Measurements from ENCODE around the gene OFD1.

The OFD1 gene

DNA sequence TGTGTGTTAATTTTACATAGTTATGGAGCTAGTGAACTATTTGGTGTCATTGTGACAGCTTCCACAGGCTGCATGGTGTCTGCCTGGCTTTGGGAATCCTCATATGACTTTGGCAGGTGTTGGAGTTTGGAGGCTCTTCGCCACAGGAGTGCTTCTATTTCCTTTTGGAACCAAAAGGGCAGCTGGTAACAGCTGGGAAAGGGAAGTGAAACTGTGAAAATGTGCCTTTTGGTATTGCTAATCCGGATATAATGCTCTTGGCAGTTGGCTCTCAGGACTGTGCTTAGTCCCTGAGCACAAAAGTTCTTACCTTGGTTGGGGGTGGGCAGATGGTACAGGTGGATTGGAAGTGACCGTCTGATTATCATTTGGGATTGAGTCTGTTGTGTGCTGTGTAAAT is 18.1 kb downstream of the OFD1 start:
- DNase-seq (ENCODE audit: low spot score), result no peak

DNA sequence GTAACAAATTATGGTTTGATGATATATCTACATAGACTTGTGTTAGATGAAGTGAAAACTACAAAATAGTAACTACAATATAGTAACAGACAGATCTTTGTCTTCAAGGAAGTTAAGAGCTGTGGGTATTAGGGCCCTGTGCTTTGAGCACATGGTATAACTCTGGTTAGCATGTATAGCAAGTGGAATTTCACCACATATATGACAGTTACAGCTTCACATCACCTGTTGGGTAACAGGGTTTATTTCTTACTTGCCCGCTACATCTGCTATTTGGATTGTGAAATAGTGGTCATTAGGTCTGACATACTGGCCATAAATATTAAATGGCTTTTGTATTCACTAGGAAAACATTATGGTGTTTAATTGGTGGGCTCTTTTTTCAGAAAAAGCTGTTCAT is 20.2 kb downstream of the OFD1 start:
- DNase-seq (ENCODE audit: low spot score), result no peak

- DNase-seq (ENCODE audit: low spot score), result no peak
Measured at GRCh38 chrX:13755254-13755653, 20.7 kb downstream of the OFD1 start.

DNA sequence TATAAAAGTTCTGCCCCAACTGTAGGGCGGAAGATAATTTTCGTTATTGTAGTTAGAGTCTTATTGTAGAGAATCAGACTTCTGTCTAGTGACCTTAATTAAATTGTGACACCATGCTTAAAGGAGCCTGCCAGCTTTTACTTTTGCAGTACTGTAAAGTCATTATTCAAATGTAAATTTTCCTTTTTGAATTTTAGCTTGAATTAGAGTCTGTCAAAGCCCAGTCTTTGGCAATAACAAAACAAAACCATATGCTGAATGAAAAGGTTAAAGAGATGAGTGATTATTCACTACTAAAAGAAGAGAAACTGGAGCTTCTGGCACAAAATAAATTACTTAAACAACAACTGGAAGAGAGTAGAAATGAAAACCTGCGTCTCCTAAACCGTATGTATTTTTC is 21.8 kb downstream of the OFD1 start:
- DNase-seq (ENCODE audit: low spot score), result no peak

DNA sequence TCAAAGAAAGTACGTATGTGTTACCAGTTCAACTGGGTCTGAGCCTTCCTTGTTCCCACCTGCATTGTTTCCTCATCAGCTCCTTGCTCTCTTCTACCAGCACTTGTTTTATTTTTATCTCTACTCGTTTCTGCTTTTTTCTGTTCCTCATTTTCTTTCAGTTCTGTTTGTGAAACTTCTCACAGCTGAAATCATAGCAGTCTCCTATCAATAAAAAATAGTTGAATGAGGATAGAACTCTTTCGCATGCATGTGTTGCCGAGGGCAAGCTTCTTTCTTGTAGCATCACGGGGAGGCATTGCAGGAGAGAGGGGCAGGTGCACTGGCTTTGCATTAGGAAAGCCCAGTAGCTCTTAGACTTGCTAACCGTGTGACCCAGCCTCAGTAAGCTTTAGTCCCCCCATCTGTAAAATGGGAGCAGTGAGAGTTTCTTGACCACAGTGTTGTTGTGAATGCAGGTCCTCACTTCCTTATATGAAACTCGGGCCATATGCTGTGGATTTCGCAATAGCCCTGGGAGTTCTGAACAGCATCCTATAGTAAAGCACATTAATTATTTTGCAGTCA is 24.7 kb downstream of the OFD1 start:
- DNase-seq (ENCODE audit: low spot score), result no peak

- DNase-seq (ENCODE audit: low spot score), result no peak
Measured at GRCh38 chrX:13760426-13760825, 25.9 kb downstream of the OFD1 start.

- DNase-seq (ENCODE audit: low spot score), result no peak
Measured at GRCh38 chrX:13761606-13762414, 27.3 kb downstream of the OFD1 start.

DNA sequence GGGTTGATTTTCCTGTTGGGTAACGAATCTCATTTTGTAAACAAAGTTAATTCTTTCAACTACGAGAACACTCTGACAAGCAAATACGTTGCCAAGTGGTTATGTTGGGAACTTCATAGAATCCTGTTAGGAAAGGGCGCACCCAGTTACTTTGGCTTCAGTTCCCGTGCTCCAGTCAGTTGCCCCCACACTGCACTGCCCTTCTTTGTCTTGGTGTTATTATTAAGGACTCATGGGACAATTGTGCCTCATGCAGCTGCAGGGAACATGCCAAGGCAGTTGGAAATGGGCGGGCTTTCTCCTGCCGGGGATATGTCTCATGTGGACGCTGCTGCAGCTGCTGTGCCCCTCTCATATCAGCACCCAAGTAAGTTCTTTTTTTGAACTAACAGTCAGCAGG is 28.9 kb downstream of the OFD1 start:
- no peak for DNase-seq (ENCODE audit: low spot score)

GRCh38 chrX:13764281-13764680 is 29.7 kb downstream of the OFD1 start:
- DNase-seq (ENCODE audit: low spot score), result no peak

DNA sequence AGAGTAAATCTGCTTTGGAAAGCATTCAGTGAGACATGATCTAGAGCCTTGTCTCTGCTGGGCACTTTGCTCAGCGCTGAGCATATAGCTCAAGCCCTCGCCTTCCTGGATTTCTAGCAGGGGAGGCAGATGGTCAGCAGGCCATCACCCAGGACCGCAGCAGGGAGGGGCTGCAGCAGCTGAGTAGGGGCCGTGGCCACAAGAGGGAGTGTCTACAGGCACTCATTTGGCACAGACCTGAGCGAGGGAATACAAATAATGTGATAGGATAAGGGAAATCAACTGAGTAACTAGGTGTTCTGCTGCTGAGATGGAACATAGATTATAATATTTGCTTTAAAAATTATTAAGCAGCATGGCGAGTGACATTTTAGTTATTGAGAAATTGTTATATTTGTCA is 30.2 kb downstream of the OFD1 start:
- peak; percentile 24 for DNase-seq (ENCODE audit: low spot score)

- DNase-seq (ENCODE audit: low spot score), result no peak
Measured at GRCh38 chrX:13768939-13769338, 34.4 kb downstream of the OFD1 start.

DNA sequence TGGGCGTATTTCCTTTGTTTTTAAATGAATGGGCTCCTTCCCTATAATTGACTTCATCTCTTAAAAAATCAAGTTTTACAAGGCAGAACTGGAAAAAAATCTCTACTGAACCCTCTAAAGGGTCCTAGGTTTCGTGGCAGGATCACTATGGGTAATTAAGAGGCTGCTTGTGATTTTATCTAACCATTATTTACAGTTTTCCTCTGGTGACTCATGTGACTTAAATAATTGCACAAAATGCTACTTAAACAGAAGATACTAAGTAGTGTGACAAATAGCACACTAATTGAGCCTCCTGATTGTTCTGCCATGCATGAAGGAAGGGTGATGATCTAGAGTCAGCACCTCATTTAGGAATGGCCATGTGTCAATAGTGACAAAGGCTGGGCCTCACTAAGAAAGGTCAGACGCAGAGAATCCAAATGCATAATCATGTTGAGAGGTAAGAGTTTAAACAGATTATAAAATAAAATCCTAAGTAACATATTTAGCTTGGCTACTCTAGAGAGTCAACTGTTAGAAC is 35.5 kb downstream of the OFD1 start:
- DNase-seq (ENCODE audit: low spot score), result no peak

DNA sequence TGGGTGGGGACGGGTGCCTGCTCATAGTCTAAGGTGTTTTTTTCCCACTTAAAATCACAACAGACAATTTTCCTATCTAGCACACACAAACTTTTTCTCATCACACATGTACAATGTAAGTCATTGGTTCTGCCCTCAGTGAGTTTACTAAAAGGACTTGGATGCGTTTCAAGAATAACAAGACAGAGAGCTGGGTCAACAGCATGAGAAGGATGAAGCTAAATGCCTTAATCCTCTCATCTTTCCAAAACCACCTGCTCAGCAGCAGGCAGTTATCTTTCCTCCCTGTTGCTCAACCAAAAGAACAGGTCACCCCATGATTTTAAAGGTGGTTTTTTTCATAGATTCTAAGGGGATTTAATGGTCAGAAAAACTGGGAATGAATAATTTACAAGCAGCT is 40.1 kb downstream of the OFD1 start:
- DNase-seq (ENCODE audit: low spot score), result no peak

DNA sequence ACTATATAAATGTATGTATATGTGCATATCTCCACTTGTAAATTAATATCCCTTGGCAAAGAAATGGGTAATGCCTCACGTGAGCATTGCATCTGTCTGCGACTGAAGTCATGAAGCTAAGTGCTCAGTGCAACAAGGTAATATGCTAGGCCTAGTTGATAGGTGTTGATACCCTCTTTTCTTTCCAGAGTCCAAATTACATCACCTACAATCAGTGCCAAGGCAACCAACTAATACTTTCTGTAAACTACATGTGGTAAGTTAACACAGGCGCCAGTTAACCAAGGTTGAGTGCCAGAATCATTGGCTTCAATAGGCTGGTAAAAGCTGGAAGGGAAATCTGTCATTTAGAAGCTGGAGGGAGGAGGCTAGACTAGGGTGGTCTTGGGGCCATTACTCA is 41.3 kb downstream of the OFD1 start:
- no peak for DNase-seq (ENCODE audit: low spot score)

DNA sequence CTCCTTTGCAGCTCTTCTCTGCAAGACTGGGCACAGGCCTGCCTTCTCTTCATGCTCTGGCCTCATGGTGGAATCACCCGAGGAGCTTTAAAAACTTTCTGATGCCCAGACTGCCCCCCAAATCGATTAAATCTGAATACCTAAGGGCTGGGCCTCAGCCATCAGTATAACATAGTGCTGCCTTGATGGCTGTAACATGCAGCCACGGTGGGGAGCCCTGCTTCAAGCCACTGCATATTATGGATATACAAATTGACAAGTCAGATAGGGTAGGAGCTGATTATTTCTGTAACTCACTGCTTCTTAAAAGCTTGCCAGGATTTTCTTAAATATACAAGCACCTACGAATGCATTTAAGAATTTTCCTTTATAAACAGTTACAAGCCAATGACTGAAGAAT is 41.8 kb downstream of the OFD1 start:
- no peak for DNase-seq (ENCODE audit: low spot score)

GRCh38 chrX:13778916-13779315 is 44.4 kb downstream of the OFD1 start:
- DNase-seq (ENCODE audit: low spot score), result no peak

GRCh38 chrX:13780868-13781427 is 46.4 kb downstream of the OFD1 start:
- DNase-seq (ENCODE audit: low spot score), result no peak

- no peak for DNase-seq (ENCODE audit: low spot score)
Measured at GRCh38 chrX:13786048-13786447, 51.5 kb downstream of the OFD1 start.

DNA sequence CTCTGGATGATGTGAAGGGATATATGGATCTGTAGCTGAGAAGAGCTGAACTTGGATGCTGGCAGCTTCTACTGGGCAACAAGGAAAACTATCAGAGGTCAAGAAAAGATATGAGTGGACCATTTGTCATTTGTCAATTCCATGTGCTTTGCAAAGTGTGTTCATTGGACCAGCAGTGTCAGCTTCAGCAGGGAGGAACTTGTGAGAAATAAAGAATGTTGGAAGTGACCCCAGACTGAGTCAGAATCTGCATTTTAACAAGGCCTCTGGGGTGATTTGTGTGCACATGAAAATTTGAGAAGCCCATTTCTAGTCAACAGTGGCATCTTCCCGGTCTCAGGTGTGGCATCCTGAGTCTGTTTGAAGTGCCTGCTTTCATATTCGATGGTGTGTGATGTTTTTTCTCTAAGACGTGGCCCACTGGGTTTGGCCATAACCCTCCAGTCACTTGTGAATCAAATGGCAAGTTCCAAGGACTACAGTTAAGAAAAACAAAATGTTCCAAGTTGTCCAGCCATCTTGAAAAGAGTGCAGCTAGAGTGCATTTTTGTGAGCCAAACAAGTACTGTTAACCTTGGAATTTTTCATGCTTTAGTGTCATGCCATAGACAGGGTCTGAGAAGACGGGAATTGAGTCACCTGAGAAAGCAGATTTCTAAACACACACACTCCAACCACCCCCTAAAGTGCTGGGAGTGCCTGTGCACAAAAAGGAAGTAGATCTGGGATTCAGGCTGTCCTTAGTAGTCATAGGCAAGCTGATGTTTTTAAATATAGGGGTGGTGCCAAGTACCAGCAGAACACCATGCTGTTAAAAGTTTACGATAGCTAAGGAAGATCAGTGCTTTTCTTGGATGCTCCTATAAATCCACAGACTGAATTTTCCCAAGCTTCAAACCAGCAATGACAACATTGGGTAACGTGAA is 55.9 kb downstream of the OFD1 start:
- no peak for DNase-seq (ENCODE audit: low spot score)

DNA sequence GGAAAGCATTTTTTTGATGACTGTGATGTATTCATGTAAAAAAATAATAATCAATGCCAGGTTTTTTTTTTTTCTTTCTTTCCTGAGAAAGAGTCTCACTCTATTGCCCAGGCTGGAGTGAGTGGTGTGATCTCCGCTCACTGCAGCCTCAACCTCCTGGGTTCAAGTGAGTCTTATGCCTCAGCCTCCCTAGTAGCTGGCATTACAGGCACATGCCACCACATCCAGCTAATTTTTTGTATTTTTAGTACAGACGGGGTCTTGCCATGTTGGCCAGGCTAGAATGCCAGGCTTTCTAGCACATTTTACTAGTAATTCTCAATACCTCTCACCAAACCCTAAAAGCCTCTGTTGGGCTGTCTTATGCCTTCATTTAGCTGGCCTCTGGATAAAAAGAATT is 56.6 kb downstream of the OFD1 start:
- no peak for DNase-seq (ENCODE audit: low spot score)

- DNase-seq (ENCODE audit: low spot score), result no peak
Measured at GRCh38 chrX:13791559-13791958, 57.0 kb downstream of the OFD1 start.

DNA sequence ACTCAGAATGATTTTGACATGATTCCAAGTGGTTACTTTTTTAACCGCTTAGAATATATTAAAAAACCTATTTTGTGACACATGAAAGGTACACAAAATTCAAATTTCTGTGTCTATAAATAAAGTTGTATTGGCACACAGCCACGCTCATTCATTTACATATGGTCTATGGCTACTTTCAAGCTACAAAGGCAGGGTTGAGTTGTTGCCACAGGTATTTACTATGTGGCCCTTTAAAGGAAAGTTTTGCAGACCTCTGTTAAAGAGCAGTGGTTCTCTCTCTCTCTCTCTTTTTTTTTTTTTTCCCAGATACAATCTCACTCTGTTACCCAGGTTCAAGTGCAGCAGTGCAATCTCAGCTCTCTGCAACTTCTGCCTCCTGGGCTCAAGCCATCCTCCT is 59.3 kb downstream of the OFD1 start:
- no peak for DNase-seq (ENCODE audit: low spot score)
